ENCODE measurements around the gene DROSHA.
"Not testable (repeated sequence)": the region's sequence is repeated elsewhere in the genome, so short reads cannot be mapped to it uniquely, and the experiment has no call there.

DROSHA gene

DNA sequence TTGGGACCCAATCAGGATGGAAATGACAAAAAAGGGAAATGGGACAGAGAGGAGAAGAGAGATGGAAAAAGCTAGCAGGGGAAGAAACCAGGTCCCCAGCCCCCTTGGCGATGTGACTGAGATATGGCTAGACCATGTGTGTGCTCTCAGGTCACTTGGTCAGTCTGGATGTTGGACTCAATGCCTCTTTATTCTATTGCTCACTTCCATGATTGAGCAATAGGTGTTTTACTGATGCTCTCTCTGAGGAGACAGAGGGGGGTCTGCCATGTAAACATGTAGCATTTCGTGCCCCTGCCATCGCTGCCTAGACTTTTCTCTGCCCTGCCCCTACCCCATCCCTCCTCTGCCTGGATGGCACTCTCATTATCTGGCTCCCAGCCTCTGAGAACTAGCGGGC is 150.6 kb downstream of the DROSHA start:
- no peak for DNase-seq (ENCODE audit: low read depth)

DNA sequence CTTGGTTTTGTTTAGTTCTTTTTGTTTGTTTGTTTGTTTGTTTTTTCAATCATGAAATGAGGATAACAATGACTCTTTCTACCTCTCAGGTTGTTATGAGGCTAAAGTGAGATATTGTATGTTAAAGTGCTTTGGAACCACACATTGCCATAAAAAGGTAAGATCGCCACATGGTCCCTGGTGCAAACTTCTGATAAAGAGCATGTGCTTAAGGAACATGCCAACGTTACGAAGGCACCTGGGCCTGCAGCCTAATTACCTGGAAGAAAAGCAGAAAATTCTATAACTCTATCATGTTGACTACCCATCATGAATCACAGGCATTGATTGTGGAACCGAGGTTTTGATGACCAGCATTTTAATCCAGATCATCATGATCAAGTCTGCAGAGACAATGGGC is 151.8 kb downstream of the DROSHA start:
- no peak for DNase-seq (ENCODE audit: low read depth)

DNA sequence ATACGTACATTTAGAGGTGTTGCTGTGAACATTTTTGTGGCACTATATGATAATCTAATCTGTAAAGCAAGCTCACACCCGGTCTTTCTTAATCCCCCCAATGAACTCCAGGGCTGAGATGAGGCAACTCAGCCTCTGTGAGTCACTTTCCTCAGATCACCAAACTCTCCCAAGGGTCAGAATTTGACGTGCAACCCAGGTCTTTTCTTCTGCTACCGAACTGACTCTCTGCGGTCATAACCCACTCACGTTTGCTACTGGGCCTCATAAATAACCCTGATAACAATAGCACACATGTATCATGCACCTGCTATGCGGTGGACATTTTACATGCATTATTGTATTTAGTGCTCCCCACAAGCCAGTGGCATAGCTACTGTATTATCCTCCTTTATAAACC is 153.1 kb downstream of the DROSHA start:
- DNase-seq (ENCODE audit: low read depth): no peak

DNA sequence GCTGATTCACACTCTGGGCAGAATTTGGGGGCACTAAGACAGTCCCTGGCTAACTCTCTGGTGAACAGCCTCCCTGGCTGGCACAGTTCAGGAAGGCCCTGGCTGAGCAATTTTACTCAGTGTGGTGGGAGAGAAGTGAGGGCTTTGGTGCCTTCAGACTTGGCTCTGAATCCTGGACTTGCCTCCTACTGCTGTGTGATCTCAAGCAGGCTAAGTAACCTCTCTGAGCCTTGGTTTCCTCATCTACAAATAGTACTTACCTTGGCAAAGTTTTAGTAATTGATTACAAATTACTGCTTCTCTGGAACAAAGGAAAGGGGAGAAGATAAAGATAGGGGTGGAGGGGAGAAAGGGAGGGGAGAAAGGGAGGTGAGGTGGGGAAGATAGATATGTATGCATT is 153.8 kb downstream of the DROSHA start:
- DNase-seq (ENCODE audit: low read depth): no peak

DNA sequence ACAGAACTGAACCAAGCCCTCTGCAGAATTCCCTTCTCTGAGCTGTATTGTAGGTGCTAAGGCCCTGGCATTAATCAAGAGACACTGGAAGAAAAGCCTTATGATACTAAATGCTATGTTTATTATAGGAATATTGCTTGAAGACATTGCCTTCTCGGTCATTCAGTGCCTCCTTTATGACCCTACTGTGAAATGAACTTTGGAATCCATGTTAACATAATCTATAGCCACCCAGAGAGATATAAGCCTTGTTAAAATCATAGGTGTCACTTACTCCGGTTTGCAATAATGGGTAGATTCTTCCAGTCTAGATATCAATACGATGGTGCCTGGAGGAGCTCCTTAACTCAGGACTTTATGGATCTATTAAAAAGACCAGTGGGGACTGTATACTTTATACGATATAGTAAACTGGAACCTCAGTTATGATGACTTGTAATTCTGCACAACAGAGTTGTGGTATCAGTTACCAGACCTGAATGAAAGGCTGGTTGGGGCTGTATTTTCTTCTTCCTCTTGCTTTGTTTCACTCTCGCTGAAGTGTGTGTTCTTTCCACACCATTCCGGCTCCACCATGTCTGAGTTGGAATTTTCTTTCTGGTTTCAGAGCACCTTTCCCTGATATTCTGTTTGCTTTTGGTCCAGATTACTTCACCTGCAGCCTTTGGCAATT is 154.5 kb downstream of the DROSHA start:
- DNase-seq (ENCODE audit: low read depth): no peak

DNA sequence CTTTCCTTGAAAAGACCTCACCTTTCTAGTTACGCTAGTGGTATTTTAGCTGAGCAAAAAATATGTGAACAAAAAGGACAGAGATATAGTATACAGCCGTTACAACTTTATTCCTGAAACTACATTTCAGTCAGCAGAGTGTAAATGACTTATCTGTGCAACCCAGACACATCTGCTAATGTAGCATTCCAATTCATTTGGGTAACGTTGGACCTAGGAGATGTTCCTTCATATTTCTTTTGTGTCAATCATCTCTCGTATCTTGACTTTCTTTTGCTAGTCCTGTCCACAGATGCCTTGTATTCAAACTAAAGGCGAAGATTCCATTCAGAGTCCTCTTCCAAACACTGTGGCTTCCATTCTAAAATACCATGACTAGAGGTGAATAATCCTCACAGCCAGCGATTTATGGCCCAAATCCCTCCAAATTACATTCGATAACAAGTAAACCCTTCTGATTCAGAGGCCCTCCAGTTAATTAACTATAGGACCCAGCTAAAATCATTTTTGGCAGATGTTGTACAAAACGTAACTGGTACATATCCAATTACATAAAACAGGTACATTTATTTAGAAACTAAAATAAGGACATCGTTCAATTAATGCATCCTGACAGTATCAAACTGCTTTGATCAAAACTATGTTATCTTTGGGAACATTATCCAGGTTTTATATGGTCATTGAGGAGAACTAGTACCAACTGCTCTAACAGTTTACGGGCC is 155.7 kb downstream of the DROSHA start:
- DNase-seq (ENCODE audit: low read depth): no peak

DNA sequence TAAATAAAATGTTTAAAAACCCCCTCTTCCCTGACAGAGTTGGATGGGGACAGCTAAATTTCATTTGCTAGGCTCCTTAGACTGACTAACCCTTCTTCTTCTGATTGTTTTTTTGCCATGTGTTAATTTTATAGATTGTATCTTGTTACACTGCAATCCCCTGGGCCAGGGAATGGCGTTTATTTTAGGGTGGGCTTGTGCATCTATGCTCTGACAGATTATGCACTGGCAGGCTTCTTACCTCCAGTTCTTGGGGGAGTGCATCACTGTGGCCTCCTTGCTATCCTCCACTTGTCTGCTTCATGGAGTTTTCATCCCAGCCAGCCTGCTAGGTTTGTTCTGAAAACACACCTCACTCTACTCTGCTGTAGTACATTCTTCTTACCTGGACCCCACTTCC is 159.8 kb downstream of the DROSHA start:
- DNase-seq (ENCODE audit: low read depth): no peak

DNA sequence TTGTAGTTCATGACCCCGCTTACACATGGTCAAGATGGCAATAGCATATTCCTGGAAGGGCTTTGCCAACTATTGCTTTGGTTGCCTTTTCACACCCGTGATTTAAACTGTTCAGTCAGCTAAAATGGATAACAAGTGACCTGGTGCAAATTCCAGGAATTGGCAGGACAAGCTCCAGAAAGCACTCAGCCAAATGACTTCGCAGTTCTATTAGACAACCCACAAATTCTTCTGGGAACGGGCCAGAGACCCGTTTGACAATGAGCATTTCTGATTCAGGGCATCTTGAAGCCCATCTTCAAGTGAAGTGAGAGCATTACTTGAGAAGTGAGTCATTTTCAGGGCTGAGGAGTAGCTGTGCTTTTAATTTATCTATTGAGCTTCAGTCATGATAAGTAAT is 165.0 kb downstream of the DROSHA start:
- no peak for DNase-seq (ENCODE audit: low read depth)

DNA sequence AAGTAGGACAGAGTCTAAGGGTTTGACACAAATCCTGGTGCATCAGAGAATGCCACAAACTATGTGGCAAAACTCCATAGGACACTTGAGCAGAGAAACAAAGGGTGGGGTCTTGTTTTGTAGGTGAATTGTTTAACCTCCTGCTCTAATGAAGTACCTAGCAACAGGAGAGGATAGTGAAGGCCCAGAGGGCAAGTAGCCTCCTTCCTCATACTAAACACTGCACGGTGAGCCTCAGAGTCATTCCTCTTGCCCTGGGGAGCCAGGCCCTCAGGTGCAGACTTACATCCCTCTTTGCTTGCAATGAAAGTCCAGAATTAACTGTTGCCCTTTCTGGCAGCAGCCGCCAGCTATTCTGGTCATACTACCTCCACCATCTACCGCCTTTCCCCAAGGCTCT is 166.1 kb downstream of the DROSHA start:
- DNase-seq (ENCODE audit: low read depth): no peak

DNA sequence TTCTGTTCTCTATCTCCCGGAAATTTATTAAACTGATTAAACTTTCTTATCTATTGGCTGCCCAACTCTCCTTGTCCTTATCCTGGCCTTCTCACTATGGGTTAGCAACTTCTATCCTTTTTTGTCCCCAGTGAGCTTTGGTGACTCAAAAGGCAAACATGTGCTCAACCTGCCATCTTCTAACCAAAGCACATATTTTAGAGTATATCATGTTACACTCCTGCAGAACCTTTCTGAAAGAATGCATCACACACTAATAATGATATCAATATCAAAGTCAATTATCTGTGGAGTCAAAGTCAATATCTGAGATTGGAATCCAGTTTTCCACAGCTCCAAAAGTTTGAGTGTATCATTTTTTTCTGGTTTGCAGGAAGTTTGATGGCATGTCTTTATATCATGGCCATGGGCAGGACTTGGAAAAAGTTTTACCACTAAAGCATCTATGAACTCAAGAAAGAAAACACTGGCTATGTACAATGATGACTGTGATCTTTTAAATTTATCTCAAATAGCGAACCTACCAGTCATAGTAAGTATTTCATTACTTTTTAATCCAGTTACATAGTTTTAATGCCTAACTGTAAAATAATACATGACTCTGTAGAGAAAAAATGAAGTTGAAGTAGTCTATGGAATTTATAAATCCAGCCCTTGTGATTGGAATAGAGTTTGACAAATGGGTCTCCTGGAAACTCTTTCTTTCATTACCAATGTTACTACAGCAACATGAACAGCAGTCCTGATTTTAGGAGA is 166.8 kb downstream of the DROSHA start:
- DNase-seq (ENCODE audit: low read depth): no peak

DNA sequence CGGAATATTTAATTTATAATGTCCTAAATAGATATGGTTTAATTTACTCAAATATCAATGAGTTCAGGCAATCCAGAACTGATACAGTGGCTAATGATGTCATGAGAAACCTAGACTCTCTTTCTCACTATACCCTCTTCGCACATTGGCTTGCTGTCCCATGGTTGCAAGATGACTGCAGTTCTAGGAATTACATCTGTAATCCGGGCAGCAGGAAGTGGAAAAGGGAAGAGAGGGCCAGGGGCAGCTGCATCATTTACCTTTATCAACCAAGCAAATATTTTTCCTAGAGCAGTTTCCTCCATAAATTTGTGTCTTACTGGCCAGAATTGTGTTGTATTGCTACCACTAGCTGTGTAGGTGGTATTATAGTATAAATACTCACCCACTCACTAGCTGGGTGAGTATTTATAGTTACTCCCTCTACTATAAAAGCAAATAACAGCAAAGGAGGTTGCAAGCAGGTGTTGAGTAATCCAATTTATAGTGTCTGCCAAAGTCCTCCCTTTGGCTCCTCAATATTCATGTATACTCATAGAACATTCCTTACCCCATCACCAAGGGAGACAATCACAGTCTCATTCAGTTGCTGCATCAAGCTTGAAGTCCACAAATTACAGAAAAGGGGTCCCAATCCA is 168.8 kb downstream of the DROSHA start:
- DNase-seq (ENCODE audit: low read depth): no peak

DNA sequence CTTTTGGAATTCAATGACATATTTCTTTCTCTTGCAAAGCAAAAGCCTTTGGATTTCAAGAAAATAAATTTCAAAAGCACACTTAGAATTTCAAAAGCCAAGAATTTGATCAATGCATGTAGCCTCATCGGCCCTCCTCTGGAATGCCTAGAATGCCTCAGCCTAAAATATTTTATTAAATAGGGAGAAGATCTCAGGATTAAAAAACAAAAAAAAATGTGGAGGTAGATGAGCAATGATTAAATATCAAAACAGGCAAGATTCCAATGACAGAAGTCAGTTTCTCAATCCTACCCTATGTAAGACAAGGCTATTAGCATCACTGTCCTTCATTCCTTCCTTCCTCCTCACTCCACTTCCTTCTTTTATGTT is 169.4 kb downstream of the DROSHA start:
- no peak for DNase-seq (ENCODE audit: low read depth)

DNA sequence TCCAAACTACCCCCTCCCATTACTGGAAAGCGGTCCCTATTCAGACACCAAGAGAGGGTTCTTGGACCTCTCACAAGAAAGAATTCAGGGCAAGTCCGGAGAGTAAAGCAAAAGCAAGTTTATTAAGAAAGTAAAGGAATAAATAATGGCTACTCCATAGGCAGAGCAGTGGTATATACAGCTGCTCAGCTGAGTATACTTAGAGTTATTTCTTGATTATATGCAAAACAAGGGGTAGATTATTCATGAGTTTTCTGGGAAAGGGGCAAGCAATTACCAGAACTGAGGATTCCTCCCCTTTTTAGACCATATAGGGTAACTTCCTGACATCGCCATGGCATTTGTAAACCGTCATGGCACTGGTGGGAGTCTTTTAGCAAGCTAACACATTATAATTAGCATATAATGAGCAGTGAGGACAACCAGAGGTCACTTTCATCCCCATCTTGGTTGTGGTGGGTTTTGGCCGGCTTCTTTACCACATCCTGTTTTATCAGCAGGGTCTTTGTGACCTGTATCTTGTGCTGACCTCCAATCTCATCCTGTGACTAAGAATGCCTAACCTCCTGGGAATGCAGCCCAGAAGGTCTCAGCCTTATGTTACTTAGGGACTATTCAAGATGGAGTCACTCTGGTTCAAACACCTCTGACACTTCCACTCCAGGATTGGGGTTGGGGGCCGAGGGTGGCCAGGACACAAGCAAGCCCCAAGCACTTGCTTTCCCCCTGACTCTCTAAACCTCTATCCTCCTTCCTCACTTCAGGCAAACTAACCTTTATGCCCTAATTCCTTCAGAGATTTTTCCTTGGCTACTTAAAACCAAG is 170.0 kb downstream of the DROSHA start:
- not testable (repeated sequence) for DNase-seq (ENCODE audit: low read depth)

DNA sequence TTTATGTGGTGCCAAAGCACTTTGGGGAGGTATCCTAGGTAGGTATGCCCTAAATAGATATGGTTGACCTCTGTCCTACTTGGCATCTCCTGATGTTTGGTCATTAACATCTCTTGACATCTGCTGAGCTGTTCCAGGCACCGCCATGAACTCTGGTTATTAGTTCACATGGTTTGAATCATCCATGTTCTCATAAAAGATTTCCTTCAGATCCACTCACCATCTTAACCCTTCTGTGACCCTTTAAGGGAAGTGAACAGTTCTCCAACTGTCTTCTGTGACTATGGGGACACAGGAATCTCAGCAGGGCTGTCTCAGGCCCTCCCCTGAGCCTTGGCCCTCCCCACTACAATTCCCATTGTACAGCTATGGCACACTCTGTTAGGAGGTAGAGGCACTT is 170.7 kb downstream of the DROSHA start:
- DNase-seq (ENCODE audit: low read depth): no peak

DNA sequence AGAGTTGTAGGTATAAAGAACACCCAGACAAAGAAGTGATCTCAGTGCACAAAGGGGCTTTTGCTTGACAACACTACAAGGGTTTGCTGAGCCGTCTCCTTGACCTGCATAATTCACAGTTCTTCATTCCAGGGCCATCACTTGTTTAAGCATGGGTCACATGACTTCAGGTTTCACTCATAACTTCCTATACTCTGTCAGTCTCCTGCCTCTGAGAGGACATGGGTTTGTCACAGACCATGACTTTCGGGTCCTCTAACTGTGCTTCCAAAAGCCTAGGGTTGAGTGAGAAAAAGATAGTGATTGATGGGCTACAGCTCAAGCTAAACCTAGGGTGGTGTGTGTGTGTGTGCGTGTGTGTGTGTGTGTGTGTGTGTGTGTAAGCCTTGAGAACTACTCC is 172.1 kb downstream of the DROSHA start:
- DNase-seq (ENCODE audit: low read depth): no peak

DNA sequence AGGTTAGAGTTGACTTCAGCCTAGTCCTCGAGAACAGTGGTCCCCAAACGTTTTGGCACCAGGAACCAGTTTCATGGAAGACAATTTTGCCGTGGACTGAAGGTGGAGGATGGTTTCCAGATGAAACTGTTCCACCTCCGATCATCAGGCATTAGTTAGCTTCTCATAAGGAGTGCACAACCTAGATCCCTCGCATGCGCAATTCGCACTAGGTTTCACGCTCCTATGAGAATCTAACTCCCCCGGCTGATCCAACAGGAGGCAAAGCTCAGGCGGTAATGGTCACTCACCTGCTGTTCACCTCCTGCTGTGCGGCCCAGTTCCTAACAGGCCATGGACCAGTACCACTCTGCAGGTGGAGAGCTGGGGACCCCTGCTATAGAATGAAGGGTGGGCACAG is 174.9 kb downstream of the DROSHA start:
- no peak for DNase-seq (ENCODE audit: low read depth)

DNA sequence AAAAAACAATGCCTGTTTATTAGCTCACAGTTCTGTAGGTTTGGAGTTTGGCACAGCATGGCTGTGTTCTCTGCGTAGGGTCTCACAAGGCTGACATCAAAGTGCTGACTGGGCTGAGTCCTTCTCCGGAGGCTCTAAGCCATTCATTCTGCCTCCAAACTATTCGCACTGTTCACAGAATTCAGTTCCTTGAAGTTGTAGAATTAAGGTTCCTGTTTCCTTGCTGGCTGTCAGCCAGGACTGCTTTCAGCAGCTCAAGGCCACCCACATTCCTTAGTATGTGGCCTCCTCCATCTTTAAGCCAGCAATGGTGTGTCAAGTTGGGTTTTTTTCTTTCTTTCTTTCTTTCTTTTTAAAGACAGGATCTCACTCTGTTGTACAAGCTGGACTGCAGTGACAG is 176.6 kb downstream of the DROSHA start:
- DNase-seq (ENCODE audit: low read depth): no peak

Data from stimulated activated CD4-positive, alpha-beta T cell treated with anti-CD3 and anti-CD28 coated beads, Interleukin-2, amount 100 ng/mL, for 4 hours (primary cell).